ENCODE results near the gene DEXI.

Gene DEXI

DNA sequence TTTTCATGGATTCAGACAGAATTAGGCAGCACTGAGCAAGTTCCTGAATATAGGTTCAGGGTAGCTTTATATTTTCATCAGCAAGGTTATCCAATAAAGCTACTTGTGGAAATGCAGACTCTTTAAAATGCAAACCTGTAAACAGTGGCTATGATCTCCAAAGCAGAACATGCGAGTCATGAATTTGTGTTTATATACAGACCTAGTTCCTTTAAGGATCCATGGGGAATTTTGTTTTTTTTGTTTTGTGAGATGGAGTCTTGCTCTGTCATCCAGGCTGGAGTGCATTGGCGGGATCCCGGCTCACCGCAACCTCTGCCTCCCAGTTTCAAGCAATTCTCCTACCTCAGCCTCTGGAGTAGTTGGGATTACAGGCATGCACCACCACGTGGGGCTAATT lies 16.9 kb upstream of the DEXI start:
- TF ChIP-seq, protein P1, sequence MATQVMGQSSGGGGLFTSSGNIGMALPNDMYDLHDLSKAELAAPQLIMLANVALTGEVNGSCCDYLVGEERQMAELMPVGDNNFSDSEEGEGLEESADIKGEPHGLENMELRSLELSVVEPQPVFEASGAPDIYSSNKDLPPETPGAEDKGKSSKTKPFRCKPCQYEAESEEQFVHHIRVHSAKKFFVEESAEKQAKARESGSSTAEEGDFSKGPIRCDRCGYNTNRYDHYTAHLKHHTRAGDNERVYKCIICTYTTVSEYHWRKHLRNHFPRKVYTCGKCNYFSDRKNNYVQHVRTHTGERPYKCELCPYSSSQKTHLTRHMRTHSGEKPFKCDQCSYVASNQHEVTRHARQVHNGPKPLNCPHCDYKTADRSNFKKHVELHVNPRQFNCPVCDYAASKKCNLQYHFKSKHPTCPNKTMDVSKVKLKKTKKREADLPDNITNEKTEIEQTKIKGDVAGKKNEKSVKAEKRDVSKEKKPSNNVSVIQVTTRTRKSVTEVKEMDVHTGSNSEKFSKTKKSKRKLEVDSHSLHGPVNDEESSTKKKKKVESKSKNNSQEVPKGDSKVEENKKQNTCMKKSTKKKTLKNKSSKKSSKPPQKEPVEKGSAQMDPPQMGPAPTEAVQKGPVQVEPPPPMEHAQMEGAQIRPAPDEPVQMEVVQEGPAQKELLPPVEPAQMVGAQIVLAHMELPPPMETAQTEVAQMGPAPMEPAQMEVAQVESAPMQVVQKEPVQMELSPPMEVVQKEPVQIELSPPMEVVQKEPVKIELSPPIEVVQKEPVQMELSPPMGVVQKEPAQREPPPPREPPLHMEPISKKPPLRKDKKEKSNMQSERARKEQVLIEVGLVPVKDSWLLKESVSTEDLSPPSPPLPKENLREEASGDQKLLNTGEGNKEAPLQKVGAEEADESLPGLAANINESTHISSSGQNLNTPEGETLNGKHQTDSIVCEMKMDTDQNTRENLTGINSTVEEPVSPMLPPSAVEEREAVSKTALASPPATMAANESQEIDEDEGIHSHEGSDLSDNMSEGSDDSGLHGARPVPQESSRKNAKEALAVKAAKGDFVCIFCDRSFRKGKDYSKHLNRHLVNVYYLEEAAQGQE (IDR thresholded peaks at IDR 0.05; ENCODE audit: insufficient read depth in 1 of 2, low read depth in 2 of 2, low read length in 2 of 2): no peak
- TF ChIP-seq FOXP2 (optimal IDR thresholded peaks at IDR 0.05; ENCODE audit: borderline replicate concordance, extremely low read depth, extremely low read length, insufficient read depth) (no peak), POLR2AphosphoS5 (IDR thresholded peaks at IDR 0.05; ENCODE audit: low read depth, low read length) (no peak), TAF1 (IDR thresholded peaks at IDR 0.05; ENCODE audit: borderline replicate concordance, insufficient read depth, low read length) (no peak), SIN3A (IDR thresholded peaks at IDR 0.05; ENCODE audit: borderline replicate concordance, insufficient read depth, low read length) (no peak)

DNA sequence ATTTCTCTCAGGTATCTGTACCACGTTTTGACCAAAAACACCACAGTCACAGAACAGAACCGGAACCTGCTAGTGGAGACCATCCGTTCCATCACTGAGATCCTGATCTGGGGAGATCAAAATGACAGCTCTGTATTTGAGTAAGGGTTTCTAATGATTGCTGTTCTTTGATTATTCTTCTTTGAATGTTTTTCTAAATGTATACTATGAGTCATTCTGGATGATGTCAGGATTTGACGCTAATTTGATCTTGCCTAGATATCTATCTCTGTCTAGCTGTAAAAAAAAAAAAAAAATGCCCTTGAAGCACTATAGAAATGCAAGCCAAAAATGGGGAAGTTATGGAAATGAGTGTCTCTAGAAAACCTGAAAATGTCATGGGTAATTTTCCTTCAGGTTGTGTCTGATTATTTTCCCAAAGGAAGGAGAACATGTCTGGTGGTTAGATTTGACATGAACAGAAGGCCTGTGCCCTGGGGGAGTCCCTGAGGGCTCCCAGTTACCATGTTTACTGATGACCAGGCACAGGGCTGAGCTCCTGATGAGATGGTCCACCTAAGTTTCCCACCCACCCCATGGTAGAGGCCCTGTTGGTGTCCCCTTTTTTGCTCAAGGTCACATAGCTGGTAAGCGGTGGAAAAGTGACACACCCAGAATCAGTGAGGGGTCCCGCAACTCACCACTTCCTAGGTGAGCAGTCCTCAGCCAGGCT lies 15.7 kb upstream of the DEXI start:
- TF ChIP-seq, protein P1 (IDR thresholded peaks at IDR 0.05; ENCODE audit: insufficient read depth in 1 of 2, low read depth in 2 of 2, low read length in 2 of 2): no peak
- TF ChIP-seq TAF1 (IDR thresholded peaks at IDR 0.05; ENCODE audit: borderline replicate concordance, insufficient read depth, low read length): no peak
- TF ChIP-seq SIN3A (IDR thresholded peaks at IDR 0.05; ENCODE audit: borderline replicate concordance, insufficient read depth, low read length): no peak

DNA sequence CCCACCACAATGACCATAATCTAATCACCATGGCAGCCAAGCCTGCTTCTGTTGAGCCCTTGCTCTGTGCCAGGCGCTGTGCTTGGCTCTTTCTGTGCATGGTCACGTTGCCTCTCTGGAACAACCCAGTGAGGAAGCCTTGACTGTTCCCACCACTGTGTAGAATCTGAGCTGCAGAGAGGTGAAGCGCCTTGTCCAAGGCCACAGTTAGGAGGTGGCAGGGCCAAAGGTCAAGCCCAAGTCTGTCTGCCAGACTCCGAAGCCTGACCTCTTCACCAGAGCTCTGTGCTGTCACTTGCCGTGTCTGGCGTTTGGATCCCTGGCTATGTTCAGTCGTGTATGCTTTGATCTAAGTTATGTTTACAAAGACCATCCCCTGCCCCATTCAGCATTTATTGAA lies 12.6 kb upstream of the DEXI start:
- TF ChIP-seq TAF1 (IDR thresholded peaks at IDR 0.05; ENCODE audit: borderline replicate concordance, insufficient read depth, low read length) (no peak), FOXP2 (optimal IDR thresholded peaks at IDR 0.05; ENCODE audit: borderline replicate concordance, extremely low read depth, extremely low read length, insufficient read depth) (no peak), SIN3A (IDR thresholded peaks at IDR 0.05; ENCODE audit: borderline replicate concordance, insufficient read depth, low read length) (no peak), POLR2AphosphoS5 (IDR thresholded peaks at IDR 0.05; ENCODE audit: low read depth, low read length) (no peak)
- TF ChIP-seq, protein P1 (IDR thresholded peaks at IDR 0.05; ENCODE audit: insufficient read depth in 1 of 2, low read depth in 2 of 2, low read length in 2 of 2): no peak

DNA sequence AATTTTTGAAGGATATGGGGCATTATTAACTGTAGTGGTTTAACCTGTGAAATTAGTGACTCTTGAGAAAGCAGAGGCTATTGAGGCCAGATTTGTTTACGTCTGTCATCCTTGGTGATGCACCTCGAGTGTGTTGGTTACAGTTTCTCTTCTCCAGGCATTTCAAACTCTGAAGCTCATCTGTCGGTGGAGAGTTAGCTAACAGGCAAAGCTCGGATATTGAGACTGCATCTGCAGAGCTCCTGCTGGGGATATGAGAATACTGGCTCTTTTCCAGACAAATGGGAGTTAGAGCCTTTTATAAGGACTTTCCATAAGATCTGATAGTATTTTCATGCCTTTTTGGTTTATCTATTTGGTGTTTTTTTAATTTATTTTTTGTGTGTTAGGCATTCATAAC lies 8.8 kb upstream of the DEXI start:
- TF ChIP-seq SIN3A (IDR thresholded peaks at IDR 0.05; ENCODE audit: borderline replicate concordance, insufficient read depth, low read length): no peak
- no peak for TF ChIP-seq FOXP2 (optimal IDR thresholded peaks at IDR 0.05; ENCODE audit: borderline replicate concordance, extremely low read depth, extremely low read length, insufficient read depth)
- no peak for TF ChIP-seq POLR2AphosphoS5 (IDR thresholded peaks at IDR 0.05; ENCODE audit: low read depth, low read length)
- TF ChIP-seq, protein P1 (IDR thresholded peaks at IDR 0.05; ENCODE audit: insufficient read depth in 1 of 2, low read depth in 2 of 2, low read length in 2 of 2): no peak
- no peak for TF ChIP-seq TAF1 (IDR thresholded peaks at IDR 0.05; ENCODE audit: borderline replicate concordance, insufficient read depth, low read length)

DNA sequence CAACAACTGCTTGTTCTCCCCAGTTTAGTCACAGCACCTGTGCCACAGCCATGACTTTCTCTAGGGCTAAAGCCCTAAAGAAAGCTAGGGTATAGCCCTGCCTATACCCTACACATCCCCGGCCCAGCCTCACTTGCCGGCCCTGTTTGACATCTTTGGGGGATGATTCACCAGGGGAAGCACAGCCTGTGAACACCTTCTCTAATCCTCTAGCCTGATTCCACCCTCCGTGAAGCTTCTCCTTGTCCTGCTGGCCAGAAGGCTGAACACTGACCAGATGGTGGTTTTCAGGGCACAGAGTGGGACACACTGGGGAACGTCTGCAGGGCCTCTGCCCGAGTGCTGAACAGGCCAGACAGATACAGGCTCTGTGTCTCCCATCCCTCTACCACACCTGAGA lies 8.1 kb upstream of the DEXI start:
- TF ChIP-seq POLR2AphosphoS5 (IDR thresholded peaks at IDR 0.05; ENCODE audit: low read depth, low read length) (no peak), FOXP2 (optimal IDR thresholded peaks at IDR 0.05; ENCODE audit: borderline replicate concordance, extremely low read depth, extremely low read length, insufficient read depth) (no peak), TAF1 (IDR thresholded peaks at IDR 0.05; ENCODE audit: borderline replicate concordance, insufficient read depth, low read length) (no peak), SIN3A (IDR thresholded peaks at IDR 0.05; ENCODE audit: borderline replicate concordance, insufficient read depth, low read length) (no peak)
- TF ChIP-seq, protein P1 (IDR thresholded peaks at IDR 0.05; ENCODE audit: insufficient read depth in 1 of 2, low read depth in 2 of 2, low read length in 2 of 2): no peak

All from PFSK-1 (cell line).